Embryonic facial prominence (tissue), 1 donor: ENCODE results near the gene ZNF728.
"Not testable (repeated sequence)": the region's sequence is repeated elsewhere in the genome, so short reads cannot be mapped to it uniquely, and the experiment has no call there.

Source experiments
- DNase-seq: peaks from one replicate; pipeline ENCODE4 v3.0.0-alpha.2; 2016; ENCODE audit errors: extremely low spot score

The ZNF728 gene

GRCh38 chr19:23002690-23003422 is at the start of gene ZNF728:
ZNF728 (minus strand) TSS chr19:23003176; CDS start chr19:23003030, 146 bp downstream.
- DNase-seq = no peak

GRCh38 chr19:23052349-23052748 is 49.4 kb upstream of the ZNF728 start:
- DNase-seq = no peak

- no peak for DNase-seq
Measured at GRCh38 chr19:23049256-23049655, 46.3 kb upstream of the ZNF728 start.

GRCh38 chr19:23046743-23047142 is 43.8 kb upstream of the ZNF728 start:
- no peak for DNase-seq

GRCh38 chr19:23033721-23034120 is 30.7 kb upstream of the ZNF728 start:
- no peak for DNase-seq

- DNase-seq = no peak
Measured at GRCh38 chr19:23015660-23016059, 12.7 kb upstream of the ZNF728 start.

DNA sequence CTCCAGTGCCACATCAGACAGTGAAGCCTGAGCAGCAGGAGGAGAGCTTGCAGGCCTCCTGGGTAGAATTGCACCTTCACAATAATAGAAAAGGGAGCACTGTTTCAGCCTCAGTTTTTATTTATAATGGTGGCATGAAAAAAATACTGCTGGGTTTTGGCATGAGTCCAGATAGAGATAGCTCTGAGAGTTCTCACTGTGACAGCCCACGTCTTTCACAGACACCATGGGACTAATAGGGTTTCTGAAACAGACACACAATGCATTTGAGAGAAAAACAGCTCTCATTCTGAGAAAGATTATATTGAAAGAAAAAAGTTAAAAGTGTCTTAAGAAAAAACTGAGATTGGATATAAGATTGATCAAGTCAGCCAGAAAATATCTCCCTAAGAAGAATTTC is 8.0 kb downstream of the ZNF728 start:
- not testable (repeated sequence) for DNase-seq

GRCh38 chr19:22976248-22976647 is 26.7 kb downstream of the ZNF728 start:
- DNase-seq = no peak

DNA sequence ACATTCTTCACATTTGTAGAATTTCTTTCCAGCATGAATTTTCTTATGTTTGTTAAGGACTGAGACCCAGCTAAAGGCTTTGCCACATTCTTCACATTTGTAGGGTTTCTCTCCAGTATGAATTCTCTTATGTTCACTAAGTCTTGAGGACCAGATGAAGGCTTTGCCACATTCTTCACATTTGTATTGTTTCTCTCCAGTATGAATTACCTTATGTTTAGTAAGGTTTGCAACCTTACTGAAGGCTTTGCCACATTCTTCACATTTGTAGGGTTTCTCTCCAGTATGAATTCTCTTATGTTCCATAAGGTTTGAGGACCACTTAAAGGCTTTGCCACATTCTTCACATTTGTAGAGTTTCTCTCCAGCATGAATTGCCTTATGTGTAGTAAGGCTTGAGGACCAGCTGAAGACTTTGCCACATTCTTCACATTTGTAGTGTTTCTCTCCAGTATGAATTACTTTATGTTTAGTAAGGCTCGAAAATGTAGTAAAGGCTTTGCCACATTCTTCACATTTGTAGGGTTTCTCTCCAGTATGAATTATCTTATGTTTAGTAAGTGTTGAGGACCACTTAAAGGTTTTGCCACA is 27.3 kb downstream of the ZNF728 start:
- DNase-seq = not testable (repeated sequence)

- DNase-seq = no peak
Measured at GRCh38 chr19:22945560-22945959, 57.4 kb downstream of the ZNF728 start.

DNA sequence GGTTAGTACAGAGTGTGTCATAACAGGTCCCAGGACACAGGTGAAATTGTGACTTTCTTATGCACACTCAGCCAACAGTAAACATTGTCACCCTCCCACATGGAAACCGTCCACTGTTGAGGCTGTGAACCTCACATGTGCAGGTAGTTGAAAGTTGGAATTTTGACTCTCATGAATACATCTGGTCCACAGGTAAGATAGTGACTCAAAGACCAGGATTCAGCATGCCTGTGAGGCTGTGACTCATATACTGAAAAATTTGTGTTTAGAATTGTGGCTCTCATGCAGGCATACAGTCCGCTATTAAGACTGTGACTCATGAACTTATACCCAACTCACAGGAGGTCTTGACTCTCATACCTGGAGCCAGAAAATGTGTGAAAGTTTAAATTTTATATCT is 67.8 kb downstream of the ZNF728 start:
- no peak for DNase-seq

DNA sequence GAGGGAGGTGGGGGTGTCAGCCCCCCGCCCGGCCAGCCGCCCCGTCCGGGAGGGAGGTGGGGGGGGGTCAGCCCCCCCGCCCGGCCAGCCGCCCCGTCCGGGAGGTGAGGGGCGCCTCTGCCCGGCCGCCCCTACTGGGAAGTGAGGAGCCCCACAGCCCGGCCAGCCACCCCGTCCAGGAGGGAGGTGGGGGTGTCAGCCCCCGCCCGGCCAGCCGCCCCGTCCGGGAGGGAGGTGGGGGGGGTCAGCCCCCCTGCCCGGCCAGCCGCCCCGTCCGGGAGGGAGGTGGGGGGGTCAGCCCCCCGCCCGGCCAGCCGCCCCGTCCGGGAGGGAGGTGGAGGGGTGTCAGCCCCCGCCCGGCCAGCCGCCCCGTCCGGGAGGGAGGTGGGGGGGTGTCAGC is 75.4 kb downstream of the ZNF728 start:
- DNase-seq = not testable (repeated sequence)

GRCh38 chr19:22925181-22925580 is 77.8 kb downstream of the ZNF728 start:
- DNase-seq = not testable (repeated sequence)
